ENCODE measurements around the gene XYLT1. TPM values are rescaled to one million over a fixed set of nuclear protein-coding genes. Genes with fewer than 3 reads are reported as not detected.

The XYLT1 gene
- total and polyA plus RNA-seq, 2 of the 8 experiments (the other 6 are each of a cell fraction or from before 2014, with no cell fraction given) = 6.6 to 25.4 TPM

- peaks cover 4 to 10% of the 10 kb centered on the region in 2 experiments; a peak in 2 of 4 replicates for H3K79me2 ChIP-seq (ENCODE audit: control insufficient read depth in 1 of 2, insufficient read depth in 2 of 2, low read length in 2 of 2)
- H4K5ac ChIP-seq (ENCODE audit: insufficient read length, low read depth, low read length) = no peak overlapping the region
- H3K4ac ChIP-seq (replicated peaks; ENCODE audit: insufficient read length, low read depth, low read length) = no peak overlapping the region
- no peak overlapping the region for H3K27ac ChIP-seq (ENCODE audit: low read depth, low read length)
- H4K91ac ChIP-seq (replicated peaks; ENCODE audit: insufficient read length, low read length) = no peak overlapping the region
- FAIRE-seq = no peak
- H3K4me1 ChIP-seq (replicated peaks in 1 of 4; ENCODE audit: control insufficient read depth in 3 of 4, insufficient read depth in 4 of 4, low read length in 3 of 4) = peaks cover 6 to 20% (median 13%) of the 10 kb centered on the region in 4 experiments; a peak in 6 of 7 replicates
- H4K8ac ChIP-seq (ENCODE audit: extremely low read depth, insufficient read depth, low read length) = no peak overlapping the region
- no peak overlapping the region for H2BK15ac ChIP-seq (ENCODE audit: low read length)
- H2BK20ac ChIP-seq (ENCODE audit: low read length) = no peak overlapping the region
- DNase-seq (ENCODE audit: low read depth in 1 of 2, low spot score in 2 of 2) = no peak
- H3K23me2 ChIP-seq (ENCODE audit: low read depth, low read length) = no peaks in the 10 kb centered on the region
- H2BK120ac ChIP-seq (replicated peaks; ENCODE audit: low read depth, low read length) = no peak overlapping the region
- H3K14ac ChIP-seq (ENCODE audit: insufficient read length) = no peak overlapping the region
- H3K9ac ChIP-seq (replicated peaks in 1 of 4; ENCODE audit: extremely low read depth in 1 of 4, low read depth in 3 of 4, low read length in 3 of 4) = no peak overlapping the region
- no peak overlapping the region for H3K4me3 ChIP-seq (ENCODE audit: extremely low read depth in 1 of 4, insufficient read depth in 2 of 4, low read depth in 3 of 4, low read length in 4 of 4)
- no peak overlapping the region for H3K18ac ChIP-seq (ENCODE audit: extremely low read depth, low read length)
- H2BK12ac ChIP-seq (ENCODE audit: low read depth, low read length) = no peak overlapping the region
- CTCF ChIA-PET (ENCODE audit: partially characterized antibody) = interaction anchor here (1.4 to 2.3 kb wide), 2 partner anchors 121 to 171 kb away, joined by 5 to 6 read pairs; no protein-coding TSS in a partner anchor
- H3K79me1 ChIP-seq (ENCODE audit: low read depth, low read length) = 0 out of 2 replicates have a peak, but pooled peaks cover 4% of the 10 kb centered on the region
- no peak overlapping the region for H2AFZ ChIP-seq (ENCODE audit: low read length)
- no peak overlapping the region for H2BK5ac ChIP-seq (ENCODE audit: low read depth, low read length)
- POLR2A ChIA-PET (ENCODE audit: partially characterized antibody) = no interaction called here
- H3K9me3 ChIP-seq (ENCODE audit: insufficient read depth in 2 of 2, low read depth in 1 of 2, low read length in 1 of 2) = no peaks in the 10 kb centered on the region
- no peak overlapping the region for H2AK5ac ChIP-seq (ENCODE audit: low read depth, low read length)
- H3K4me2 ChIP-seq (ENCODE audit: insufficient read depth in 1 of 2, low read depth in 2 of 2, low read length in 2 of 2) = no peak overlapping the region
- TF ChIP-seq POLR2AphosphoS5 (IDR thresholded peaks at IDR 0.05; ENCODE audit: low read depth, low read length) (no peak), TAF7 (optimal IDR thresholded peaks at IDR 0.05; ENCODE audit: borderline replicate concordance, low read depth, low read length) (no peak), RNF2 (IDR thresholded peaks at IDR 0.05; ENCODE audit: borderline replicate concordance, low read depth, low read length, missing control alignments, poor library complexity, severe bottlenecking) (no peak), RFX5 (IDR thresholded peaks at IDR 0.05; ENCODE audit: borderline replicate concordance, low read depth, low read length) (no peak), MAFK (IDR thresholded peaks at IDR 0.05; ENCODE audit: low read depth, low read length) (no peak), HDAC6 (IDR thresholded peaks at IDR 0.05; ENCODE audit: low read depth, low read length) (no peak), EP300 (IDR thresholded peaks at IDR 0.05; ENCODE audit: borderline replicate concordance in 1 of 2, low read depth in 2 of 2, low read length in 2 of 2) (no peak), HDAC2 (IDR thresholded peaks at IDR 0.05; ENCODE audit: borderline replicate concordance in 1 of 2, low read depth in 2 of 2, low read length in 2 of 2) (no peak), CHD2 (IDR thresholded peaks at IDR 0.05; ENCODE audit: low read length) (no peak), POLR2A (IDR thresholded peaks at IDR 0.05; ENCODE audit: control extremely low read depth in 1 of 2, low read depth in 2 of 2, low read length in 2 of 2) (no peak), YY1 (IDR thresholded peaks at IDR 0.05; ENCODE audit: low read depth, low read length) (no peak), TEAD4 (IDR thresholded peaks at IDR 0.05; ENCODE audit: low read depth, low read length) (no peak)
- H3K56ac ChIP-seq (replicated peaks; ENCODE audit: insufficient read length, low read depth, low read length) = no peak overlapping the region
- H3K36me3 ChIP-seq (ENCODE audit: control insufficient read depth in 2 of 4, insufficient read depth in 4 of 4, low read length in 3 of 4) = no peaks in the 10 kb centered on the region
- no peak overlapping the region for H3K23ac ChIP-seq (ENCODE audit: insufficient read length)
- no peaks in the 10 kb centered on the region for H4K20me1 ChIP-seq (replicated peaks in 1 of 2; ENCODE audit: control insufficient read depth in 1 of 2, insufficient read depth in 2 of 2, low read length in 2 of 2)
- 80% methylated on average over 7 of the region's 7 CpGs; no CpG with 5 or more reads in 1 of the 2 experiments for WGBS, 2 experiments (ENCODE audit: extremely low coverage in 1 of 2, insufficient coverage in 1 of 2, insufficient read length in 1 of 2, insufficient replicate concordance in 2 of 2, low coverage in 1 of 2, low lambda C conversion rate in 2 of 2, missing lambda C conversion rate in 1 of 2)
- no peaks in the 10 kb centered on the region for H3K27me3 ChIP-seq (replicated peaks in 1 of 4; ENCODE audit: control insufficient read depth in 3 of 4, extremely low read depth in 1 of 4, insufficient read depth in 3 of 4, low read length in 3 of 4)
These were observed 174.3 kb downstream of the XYLT1 start for GRCh38 chr16:17296431-17296830.

Measured in H1 (cell line).